Stimulated activated CD8-positive, alpha-beta memory T cell treated with anti-CD3 and anti-CD28 coated beads, Interleukin-7, amount 100 ng/mL, for 1 hour (primary cell): ENCODE data around the gene SAMD9L.
"Not testable (repeated sequence)": the region's sequence is repeated elsewhere in the genome, so short reads cannot be mapped to it uniquely, and the experiment has no call there.

Experiments
- DNase-seq, 2 donors: peaks; one replicate each; pipeline ENCODE4 v3.0.0-alpha.2; 2020; ENCODE audit warnings: low read depth in 2 of 2

The SAMD9L gene

GRCh38 chr7:93146036-93146435 is 2.1 kb downstream of the SAMD9L start:
- DNase-seq: no peak

DNA sequence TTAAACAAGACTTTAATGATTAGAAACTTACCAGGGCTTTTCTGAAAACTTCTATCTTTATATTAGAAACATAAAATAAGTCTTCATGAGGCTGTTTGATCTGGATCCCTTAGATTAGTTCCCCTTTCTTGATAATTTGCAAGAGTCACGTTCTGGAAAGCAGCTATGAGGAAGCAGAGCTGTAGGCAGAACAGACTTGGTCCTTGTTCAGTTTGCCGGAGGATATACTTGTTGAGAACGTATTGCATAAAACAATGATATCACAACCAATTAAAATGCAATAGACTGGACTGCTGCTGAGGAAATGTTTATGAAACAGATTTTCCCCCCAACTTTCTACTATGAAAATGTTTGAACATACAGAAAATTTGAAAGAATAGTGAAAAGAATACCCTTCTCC is 2.8 kb downstream of the SAMD9L start:
- no peak for DNase-seq

DNA sequence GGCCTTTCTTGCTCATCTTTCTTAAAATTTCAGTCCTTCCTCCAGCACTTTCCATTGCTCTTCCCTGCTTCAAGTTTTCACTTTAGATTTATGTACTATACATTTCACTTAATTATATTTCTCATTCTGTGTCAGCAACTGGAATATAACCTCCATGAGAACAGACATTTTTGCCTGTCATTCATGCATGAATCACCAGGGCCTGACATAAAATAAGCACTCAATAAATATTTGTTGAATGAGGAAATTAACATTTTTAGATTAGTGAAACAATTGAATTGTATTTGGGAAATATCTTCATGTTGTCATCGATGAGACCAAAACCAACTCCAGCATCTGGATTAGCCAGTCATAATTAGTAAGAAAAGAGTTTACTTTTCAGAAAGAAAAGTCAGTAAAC is 6.1 kb downstream of the SAMD9L start:
- DNase-seq: no peak

- no peak for DNase-seq
These were observed 7.5 kb downstream of the SAMD9L start for GRCh38 chr7:93140582-93141191.

- no peak for DNase-seq
These were observed 9.6 kb downstream of the SAMD9L start for GRCh38 chr7:93138576-93138975.

- DNase-seq: no peak
These were observed 15.2 kb downstream of the SAMD9L start for GRCh38 chr7:93133005-93133404.

- no peak for DNase-seq
These were observed 16.0 kb downstream of the SAMD9L start for GRCh38 chr7:93132216-93132615.

- not testable (repeated sequence) for DNase-seq
These were observed 21.2 kb downstream of the SAMD9L start for GRCh38 chr7:93126954-93127353.

DNA sequence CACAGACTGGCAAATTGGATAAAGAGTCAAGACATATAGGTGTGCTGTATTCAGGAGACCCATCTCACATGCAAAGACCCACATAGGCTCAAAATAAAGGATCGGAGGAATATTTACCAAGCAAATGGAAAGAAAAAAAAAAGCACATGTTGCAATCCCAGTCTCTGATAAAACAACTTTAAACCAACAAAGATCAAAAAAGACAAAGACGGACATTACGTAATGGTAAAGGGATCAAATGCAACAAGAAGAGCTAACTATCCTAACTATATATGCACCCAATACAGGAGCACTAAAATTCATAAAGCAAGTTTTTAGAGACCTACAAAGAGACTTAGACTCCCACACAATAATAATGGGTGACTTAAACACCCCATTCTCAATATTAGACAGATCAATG is 24.7 kb downstream of the SAMD9L start:
- DNase-seq: not testable (repeated sequence)

DNA sequence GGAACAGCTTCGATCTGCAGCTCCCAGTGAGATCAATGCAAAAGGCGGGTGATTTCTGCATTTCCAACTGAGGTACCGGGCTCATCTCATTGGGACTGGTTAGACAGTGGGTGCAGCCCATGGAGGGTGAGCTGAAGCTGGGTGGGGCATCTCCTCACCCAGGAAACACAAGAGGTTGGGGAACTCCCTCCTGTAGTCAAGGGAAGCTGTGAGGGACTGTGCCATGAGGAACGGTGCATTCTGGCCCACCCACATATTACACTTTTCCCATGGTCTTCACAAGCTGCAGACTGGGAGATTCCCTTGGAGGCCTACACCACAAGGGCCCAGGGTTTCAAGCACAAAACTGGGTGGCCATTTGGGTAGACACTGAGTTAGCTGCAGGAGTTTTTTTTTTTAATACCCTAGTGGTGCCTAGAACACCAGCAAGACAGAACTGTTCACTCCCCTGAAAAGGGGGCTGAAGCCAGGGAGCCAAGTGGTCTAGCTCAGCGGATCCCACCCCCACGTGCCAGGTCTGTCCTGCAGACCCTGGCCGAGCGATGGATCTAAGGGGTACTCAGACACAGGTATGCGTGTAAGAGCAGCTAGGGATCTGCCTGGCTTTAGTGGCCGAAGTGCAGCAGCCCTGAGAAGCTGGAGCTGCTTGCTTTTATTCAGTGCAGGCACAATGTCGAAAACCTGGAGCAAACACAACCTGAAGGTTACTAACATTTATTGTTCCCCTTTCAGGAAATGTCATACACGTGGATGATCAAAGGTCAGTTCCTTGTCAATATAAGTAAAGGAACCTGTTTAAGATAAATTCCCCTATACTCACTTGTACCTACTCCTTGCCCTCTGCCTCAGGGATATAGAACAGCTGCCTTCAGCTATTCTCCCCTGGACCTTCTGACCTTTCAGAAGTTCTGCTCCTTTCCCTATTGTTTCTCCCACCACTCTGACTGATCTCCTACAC is 27.3 kb downstream of the SAMD9L start:
- no peak for DNase-seq

DNA sequence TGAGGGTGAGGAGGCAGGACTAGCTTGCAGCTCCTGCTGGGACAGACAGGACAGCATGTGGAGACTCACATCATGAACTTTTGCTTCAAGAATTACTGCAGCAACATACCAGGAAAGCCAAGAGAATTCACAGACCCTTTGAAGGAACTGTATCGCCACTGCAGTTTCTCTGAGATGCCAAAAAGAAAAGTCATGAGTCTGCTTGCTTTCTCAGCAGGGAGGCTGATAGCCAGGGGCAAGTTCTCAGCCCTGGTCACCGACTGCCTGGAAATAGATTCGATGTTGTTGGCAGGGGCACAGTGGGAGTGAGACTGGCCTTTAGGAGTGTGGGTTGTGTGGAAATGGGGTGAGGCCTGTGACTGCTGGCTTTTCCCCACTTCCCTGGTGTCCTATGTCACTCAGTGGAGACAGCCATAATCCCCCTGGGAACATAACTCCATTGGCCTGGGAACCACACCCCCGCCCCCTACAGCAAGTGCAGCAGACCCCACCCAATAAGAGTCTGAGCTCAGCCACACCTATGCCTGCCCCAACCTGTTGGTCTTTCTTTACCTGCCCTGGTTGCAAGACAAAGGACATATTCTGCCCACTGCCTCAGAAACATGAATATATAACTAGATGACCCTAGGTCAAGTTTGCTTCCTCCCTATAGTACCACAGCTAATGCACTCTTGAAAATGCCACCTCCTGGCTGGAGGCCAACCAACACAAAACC is 28.8 kb downstream of the SAMD9L start:
- DNase-seq: no peak

DNA sequence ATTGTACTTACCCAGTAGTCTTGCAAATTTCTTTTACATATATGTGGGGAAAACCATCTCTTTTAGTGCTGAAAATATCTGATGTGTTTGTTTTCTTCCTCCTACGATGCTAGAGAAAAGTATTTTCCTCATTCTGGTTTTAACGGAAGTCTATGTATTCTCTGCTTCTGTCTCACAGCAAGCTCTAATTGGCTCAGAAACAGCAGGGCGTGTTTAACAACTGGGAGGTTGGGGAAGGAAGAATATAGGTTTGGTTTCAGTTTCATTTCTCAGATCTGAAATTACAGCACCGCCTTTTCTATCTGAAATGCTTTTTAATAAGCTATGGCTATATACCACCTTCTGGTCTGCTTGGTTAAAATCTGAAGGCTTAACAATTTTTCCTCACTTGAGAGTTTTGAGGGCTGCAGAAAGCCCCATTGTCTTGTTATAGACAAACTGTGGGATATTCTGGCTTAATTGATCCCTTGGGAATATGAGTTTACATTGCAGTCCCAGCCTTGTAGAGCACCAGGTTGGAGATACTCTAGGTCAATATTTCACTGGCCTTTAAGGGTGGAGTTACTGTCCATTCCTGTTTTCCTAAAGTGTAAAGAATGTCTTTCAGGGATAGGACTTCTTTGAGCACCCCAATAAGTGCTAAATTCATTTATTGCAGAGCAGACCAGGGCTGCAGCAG is 30.2 kb downstream of the SAMD9L start, which contains the start of gene SAMD9:
Gene SAMD9, minus strand, starts transcription at position 128 of the 679 bp plus-strand sequence. CDS start 11,882 bp downstream, outside the sequence.
- peak; percentile 11 to 18 for DNase-seq

- DNase-seq: no peak
These were observed 30.9 kb downstream of the SAMD9L start for GRCh38 chr7:93117327-93117726.

DNA sequence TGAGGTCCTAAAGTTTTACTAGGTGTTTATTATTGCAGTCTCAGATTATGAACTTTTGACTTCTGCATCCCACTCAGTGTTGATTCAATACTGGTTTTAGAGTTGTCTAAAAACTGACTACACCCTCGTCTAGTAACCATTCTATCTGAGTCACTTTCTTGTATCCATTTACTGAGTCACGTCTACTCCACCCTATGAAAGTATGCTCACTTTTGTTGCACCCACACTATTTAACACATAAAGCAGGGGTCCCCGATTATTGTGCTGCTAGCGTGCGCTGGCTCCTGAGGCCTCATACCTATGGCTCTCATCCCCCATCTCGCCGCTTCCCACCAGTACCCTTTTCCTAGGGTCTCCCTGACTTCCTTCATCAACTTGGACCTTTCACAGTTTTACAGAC is 32.4 kb downstream of the SAMD9L start:
- no peak for DNase-seq

DNA sequence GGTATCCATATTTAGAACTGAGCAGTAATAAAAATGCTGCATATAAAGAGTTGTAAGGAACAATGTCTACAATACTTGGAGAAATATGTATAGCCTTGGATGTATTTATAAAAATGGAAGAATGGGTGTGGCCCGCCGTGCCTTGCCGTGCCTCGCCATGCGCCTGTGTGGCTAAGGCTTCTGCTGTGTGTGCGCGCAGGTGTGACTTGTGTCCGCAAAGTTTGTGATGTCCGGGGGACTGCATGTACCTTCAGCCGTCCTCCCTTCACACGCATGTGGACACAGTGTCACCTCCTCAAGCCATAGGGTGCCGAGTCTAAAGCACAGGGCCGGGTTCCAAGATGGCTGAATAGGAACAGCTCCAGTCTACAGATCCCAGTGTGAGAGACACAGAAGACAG is 40.2 kb downstream of the SAMD9L start:
- DNase-seq: no peak

- DNase-seq: no peak
These were observed 50.8 kb downstream of the SAMD9L start for GRCh38 chr7:93097388-93097787.

DNA sequence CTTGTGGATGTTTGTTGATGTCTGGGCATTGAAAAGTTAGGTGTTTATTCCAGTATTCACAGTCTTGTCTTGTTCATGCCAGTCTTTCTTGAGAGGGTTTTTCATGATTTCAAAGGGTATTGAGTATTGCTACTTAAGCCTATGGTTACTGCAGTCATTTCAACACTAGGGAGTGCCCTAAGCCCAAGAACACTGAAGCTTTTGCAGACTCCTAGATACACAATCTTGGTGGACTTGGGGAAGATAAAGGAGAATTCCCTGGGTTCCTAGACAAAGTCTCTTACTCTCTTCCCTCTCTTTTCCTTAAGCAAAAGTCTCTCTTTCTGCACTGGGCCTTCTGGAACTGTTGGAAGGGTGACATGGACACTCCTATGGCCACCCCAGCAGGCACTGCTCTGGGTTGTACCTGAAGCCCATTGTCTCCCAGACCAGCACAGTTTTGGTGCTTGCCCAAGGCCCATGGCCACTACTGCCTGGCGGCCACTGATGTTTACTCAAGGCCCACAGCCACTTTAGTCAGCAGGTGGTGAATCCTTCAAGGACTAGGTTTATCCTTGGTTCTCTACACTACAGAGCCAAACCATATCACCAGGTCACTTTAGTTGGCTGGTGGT is 55.3 kb downstream of the SAMD9L start:
- no peak for DNase-seq
